Articular chondrocyte of knee joint (primary cell): Measurements from ENCODE around the gene MBOAT7. TPM values are rescaled to one million over a fixed set of nuclear protein-coding genes. Genes with fewer than 3 reads are reported as not detected.

ENCODE experiments used
- total RNA-seq: library from RNA; depleted of rRNA; stranded (reverse); fragments of >200 nt; gene quantifications from 2 replicates; pipeline ENCODE4 v1.2.3, GENCODE V29; 2012

The MBOAT7 gene
- 25.2 and 25.8 TPM in 2 replicates for total RNA-seq

DNA sequence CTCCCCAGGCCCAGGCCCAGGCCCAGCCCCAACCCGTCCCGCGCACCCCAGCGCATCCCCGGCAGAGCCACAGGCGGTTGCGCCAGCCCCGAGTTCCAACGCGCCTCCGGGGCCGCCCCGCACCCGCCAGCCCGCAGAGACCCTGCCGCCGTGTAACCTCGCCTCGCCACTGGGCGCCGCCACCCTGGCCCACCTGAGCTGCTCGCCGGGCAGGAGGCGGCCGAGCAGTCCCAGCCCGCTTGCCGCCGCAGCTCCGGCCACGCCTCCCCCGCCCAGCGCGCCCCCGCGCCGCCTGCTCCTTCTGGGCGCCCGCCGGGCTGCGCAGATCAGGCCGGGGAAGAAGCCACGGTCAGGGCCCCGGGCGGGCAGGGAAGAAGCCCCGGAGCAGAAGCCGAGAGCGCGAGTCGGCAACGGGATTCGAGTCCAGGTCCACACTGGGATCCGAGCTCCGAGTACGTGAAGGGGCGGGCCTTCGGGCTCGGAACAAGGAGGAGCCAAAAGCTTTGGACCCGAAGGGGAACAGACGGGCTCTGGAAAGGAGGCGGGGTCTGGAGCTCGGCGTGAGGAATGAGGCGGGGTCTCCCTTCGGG is at the start of gene MBOAT7:
MBOAT7 (minus strand) TSS at position 436 of the 590 bp plus-strand sequence. CDS start 1,072 bp downstream, outside the sequence.

GRCh38 chr19:54222474-54223276 is 33.3 kb upstream of the MBOAT7 start, which contains the start of gene LILRB3:
Gene LILRB3 (minus strand): TSS chr19:54223007. CDS start chr19:54222976, 31 bp downstream.

GRCh38 chr19:54191011-54191810 is 1.8 kb upstream of the MBOAT7 start, which contains the start of gene TSEN34:
Gene TSEN34 (plus strand): TSS chr19:54191308. CDS start chr19:54191365, 57 bp downstream.

GRCh38 chr19:54172471-54173358 is 16.7 kb downstream of the MBOAT7 start, which contains the start of gene TMC4:
Gene TMC4 (minus strand): TSS chr19:54173160. CDS start chr19:54173117, 43 bp downstream.

DNA sequence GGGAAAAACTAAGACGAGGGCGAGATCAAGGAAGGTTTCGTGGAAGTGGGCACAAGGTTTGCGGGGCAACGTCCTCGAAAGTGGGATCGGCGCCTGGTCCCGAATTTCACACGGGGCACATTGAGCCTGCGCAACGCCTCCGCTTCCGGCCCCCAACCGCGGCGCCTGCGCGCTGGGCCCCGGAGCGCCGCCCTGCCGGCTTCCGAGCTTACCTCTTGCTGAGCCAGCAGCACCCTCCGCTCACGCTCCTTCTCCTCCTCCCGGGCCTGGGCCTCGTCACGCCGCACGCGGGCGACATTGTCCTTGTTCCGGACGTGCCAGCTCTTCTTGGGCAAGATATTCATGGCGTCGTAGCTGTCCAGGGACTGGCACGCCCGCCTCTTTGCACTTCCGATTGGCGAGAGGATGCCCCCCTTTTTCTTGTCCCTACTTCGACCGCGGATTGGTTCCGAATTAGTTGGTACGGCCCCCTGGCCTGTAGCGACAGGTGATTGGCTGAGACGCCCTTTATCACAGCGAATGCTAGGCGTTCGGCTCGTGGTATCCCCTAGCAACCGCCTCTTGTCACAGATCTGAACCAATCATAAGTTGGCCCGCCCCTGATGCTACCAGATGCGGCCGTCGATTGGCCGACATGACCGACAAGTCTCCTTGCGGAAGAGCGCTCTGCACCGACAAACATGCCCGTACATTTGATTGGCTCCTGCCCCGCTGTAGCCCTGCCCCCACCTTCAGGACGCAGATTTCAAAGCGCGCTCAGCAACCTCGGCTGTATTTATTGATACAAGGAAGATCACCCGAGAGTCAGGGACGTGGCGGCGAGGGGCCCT is 29.8 kb downstream of the MBOAT7 start, which contains the start of gene LENG1:
LENG1 (minus strand) TSS at position 370 of the 830 bp plus-strand sequence; CDS start at position 344, 26 bp downstream.

GRCh38 chr19:54137699-54138488 is 51.5 kb downstream of the MBOAT7 start, which contains the start of gene CNOT3:
Gene CNOT3 (plus strand): TSS chr19:54137762. CDS start chr19:54142979, 5,217 bp downstream.

Other genes with a start within 250 kb of the MBOAT7 start
- not detected in 2 replicates for gene CACNG8, start 226.6 kb downstream of the MBOAT7 start, total RNA-seq
- not detected in 2 replicates for gene CACNG6, start 197.9 kb downstream of the MBOAT7 start, total RNA-seq
- gene VSTM1, start 125.7 kb downstream of the MBOAT7 start, total RNA-seq = not detected in 2 replicates
- gene TARM1, start 108.2 kb downstream of the MBOAT7 start, total RNA-seq = not detected in 2 replicates
- 0.11 and 0.39 TPM in 2 replicates for gene OSCAR, start 88.8 kb downstream of the MBOAT7 start, total RNA-seq
- 8.8 and 12.0 TPM in 2 replicates for gene NDUFA3, start 86.7 kb downstream of the MBOAT7 start, total RNA-seq
- 8.4 and 9.1 TPM in 2 replicates for gene TFPT, start 73.9 kb downstream of the MBOAT7 start, total RNA-seq
- gene PRPF31, start 73.8 kb downstream of the MBOAT7 start, total RNA-seq = 36.2 and 39.2 TPM in 2 replicates
- gene CNOT3, start 51.8 kb downstream of the MBOAT7 start, total RNA-seq = 6.9 and 9.7 TPM in 2 replicates
- gene LENG1, start 29.9 kb downstream of the MBOAT7 start, total RNA-seq = 3.9 and 5.7 TPM in 2 replicates
- gene TMC4, start 16.4 kb downstream of the MBOAT7 start, total RNA-seq = 1.0 TPM in 1 of 2 replicates, not detected in the other
- 34.3 and 37.2 TPM in 2 replicates for gene TSEN34, start 1.7 kb upstream of the MBOAT7 start, total RNA-seq
- gene RPS9, start 11.3 kb upstream of the MBOAT7 start, total RNA-seq = 1,386 and 1,444 TPM in 2 replicates
- gene LILRB3, start 33.4 kb upstream of the MBOAT7 start, total RNA-seq = not detected in 2 replicates
- gene LILRA6, start 53.2 kb upstream of the MBOAT7 start, total RNA-seq = not detected in 2 replicates
- not detected in 2 replicates for gene LILRB5, start 67.7 kb upstream of the MBOAT7 start, total RNA-seq
- not detected in 2 replicates for gene LILRB2, start 91.5 kb upstream of the MBOAT7 start, total RNA-seq
- 0.22 TPM in 1 of 2 replicates, not detected in the other for gene LILRA5, start 123.6 kb upstream of the MBOAT7 start, total RNA-seq
- gene LILRA4, start 149.6 kb upstream of the MBOAT7 start, total RNA-seq = not detected in 2 replicates
- gene LAIR1, start 175.4 kb upstream of the MBOAT7 start, total RNA-seq = not detected in 2 replicates
- not detected in 2 replicates for gene TTYH1, start 225.9 kb upstream of the MBOAT7 start, total RNA-seq